ENCODE results near the gene PODNL1.

The PODNL1 gene

DNA sequence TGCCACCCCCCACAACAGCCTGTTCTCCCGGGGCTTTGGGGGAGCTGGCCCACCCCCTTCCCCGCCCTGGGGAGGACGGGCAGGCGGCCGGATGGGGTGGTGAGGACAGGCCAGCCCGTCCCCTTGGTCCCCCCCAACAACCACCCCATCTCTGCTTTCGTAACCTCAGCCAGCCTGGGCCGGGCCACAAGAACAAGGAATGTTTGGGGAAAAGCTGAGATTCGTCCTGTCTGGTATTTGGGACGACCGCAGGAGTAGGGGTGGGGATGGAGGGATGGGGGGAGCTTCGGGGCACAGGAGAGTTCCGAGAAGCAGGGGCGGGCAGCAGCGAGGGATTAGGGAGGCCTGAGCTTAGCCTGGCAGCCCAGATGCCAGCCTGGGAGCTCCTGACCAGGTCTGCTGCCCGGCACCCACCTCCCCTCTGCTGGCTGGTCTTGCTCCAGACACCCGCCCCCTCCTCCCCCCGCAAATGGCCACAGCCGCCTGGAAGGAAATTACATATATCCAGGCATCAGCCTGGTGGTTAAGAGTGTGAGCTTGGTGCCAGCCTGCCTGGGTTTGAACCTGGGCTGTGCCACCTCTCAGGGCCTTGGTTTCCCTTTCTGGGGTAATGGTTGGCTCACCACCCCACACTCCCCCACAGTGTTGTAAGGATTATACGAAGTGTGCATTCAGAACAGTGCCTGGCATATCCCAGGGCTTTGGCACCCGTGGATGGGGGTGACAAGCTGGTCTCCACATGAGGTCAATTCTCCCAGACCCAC lies at the start of gene PODNL1:
Gene PODNL1 (minus strand): TSS at position 117 of the 764 bp plus-strand sequence. CDS start 236 bp downstream, outside the sequence.
- no peak for TF ChIP-seq EZH2phosphoT487 (IDR thresholded peaks at IDR 0.05; ENCODE audit: borderline replicate concordance, low read length)
- TF ChIP-seq, protein P1, sequence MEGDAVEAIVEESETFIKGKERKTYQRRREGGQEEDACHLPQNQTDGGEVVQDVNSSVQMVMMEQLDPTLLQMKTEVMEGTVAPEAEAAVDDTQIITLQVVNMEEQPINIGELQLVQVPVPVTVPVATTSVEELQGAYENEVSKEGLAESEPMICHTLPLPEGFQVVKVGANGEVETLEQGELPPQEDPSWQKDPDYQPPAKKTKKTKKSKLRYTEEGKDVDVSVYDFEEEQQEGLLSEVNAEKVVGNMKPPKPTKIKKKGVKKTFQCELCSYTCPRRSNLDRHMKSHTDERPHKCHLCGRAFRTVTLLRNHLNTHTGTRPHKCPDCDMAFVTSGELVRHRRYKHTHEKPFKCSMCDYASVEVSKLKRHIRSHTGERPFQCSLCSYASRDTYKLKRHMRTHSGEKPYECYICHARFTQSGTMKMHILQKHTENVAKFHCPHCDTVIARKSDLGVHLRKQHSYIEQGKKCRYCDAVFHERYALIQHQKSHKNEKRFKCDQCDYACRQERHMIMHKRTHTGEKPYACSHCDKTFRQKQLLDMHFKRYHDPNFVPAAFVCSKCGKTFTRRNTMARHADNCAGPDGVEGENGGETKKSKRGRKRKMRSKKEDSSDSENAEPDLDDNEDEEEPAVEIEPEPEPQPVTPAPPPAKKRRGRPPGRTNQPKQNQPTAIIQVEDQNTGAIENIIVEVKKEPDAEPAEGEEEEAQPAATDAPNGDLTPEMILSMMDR (IDR thresholded peaks at IDR 0.05; ENCODE audit: low read depth, low read length, poor library complexity, severe bottlenecking) = no peak
- Histone ChIP-seq H3K9me3 (ENCODE audit: control insufficient read depth, insufficient read depth, low read length) (peaks cover 5% of the 10 kb centered on the region; the same call in 1 of the 2 replicates), H3F3A (ENCODE audit: control insufficient read depth, insufficient read depth) (no peaks in the 10 kb centered on the region), H3K36me3 (ENCODE audit: control insufficient read depth, low read length) (no peaks in the 10 kb centered on the region), H3K4me2 (ENCODE audit: low read length) (no peak within 1 kb of the TSS), H3K79me2 (ENCODE audit: control insufficient read depth, low read length) (no peaks in the 10 kb centered on the region), H4K20me1 (ENCODE audit: control insufficient read depth, insufficient read depth, low read depth, low read length) (no peaks in the 10 kb centered on the region), H3K4me3 (ENCODE audit: low read length) (no peak within 1 kb of the TSS), H3K9me2 (replicated peaks; ENCODE audit: control insufficient read depth, low read length) (no peaks in the 10 kb centered on the region), H3K27me3 (ENCODE audit: control insufficient read depth, low read length) (peaks cover 3% of the 10 kb centered on the region; the same call in 1 of the 2 replicates), H3K27ac (ENCODE audit: low read depth, low read length) (no peak within 1 kb of the TSS), H3K4me1 (ENCODE audit: control insufficient read depth, low read length) (no peaks in the 10 kb centered on the region)

DNA sequence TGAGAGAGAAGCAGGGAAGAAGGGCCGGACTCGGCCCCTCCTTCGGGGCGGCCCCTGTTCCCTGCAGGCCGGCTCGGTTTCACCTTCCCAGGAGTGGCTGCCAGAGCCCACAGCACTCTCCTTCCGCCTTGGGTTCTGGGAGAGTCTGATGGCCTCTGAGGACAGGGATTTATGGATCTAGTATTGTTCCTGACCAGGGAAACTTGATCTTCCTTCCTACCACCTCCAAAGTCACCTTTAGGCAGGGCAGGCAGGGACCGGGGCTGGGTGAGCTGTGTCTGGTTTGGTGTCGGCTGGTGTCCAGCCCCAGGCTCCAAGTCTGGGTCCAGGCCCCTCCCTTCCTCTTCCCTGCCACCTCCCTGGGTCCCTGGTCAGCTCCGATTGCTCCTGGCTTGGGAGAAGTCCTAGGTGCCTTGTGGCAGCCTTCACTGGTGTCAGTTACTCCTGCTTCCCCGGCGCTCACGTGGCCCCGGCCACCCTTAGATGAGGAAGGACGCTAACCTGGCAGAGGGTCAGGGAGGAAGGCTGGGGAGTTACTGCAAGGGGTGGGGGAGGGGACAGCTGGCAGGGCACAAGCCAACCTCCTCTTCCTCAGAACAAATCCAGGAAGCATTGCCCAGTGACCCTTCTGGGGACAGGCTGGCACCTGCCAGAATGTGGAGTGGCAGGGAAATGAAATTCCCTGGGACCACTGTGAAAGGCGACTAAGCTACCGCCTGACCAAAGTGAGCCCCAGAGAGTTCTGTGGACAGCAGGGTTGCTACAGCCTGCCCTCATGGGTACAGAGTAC lies 49.1 kb upstream of the PODNL1 start:
- Histone ChIP-seq H3K4me3 (ENCODE audit: low read length) (peak overlapping the region; percentile 58), H3K4me1 (ENCODE audit: control insufficient read depth, low read length) (peaks cover 63% of the 10 kb centered on the region), H3K27me3 (ENCODE audit: control insufficient read depth, low read length) (no peaks in the 10 kb centered on the region), H4K20me1 (ENCODE audit: control insufficient read depth, insufficient read depth, low read depth, low read length) (no peaks in the 10 kb centered on the region), H3K27ac (ENCODE audit: low read depth, low read length) (peak overlapping the region; percentile 85), H3K4me2 (ENCODE audit: low read length) (peak overlapping the region; percentile 85), H3K9me2 (replicated peaks; ENCODE audit: control insufficient read depth, low read length) (no peaks in the 10 kb centered on the region), H3F3A (ENCODE audit: control insufficient read depth, insufficient read depth) (peaks cover 23% of the 10 kb centered on the region), H3K9me3 (ENCODE audit: control insufficient read depth, insufficient read depth, low read length) (no peaks in the 10 kb centered on the region), H3K36me3 (ENCODE audit: control insufficient read depth, low read length) (peaks cover 20% of the 10 kb centered on the region), H3K79me2 (ENCODE audit: control insufficient read depth, low read length) (peaks cover 7% of the 10 kb centered on the region; the same call in 1 of the 2 replicates)
- TF ChIP-seq, protein P1 (IDR thresholded peaks at IDR 0.05; ENCODE audit: low read depth, low read length, poor library complexity, severe bottlenecking) = no peak
- TF ChIP-seq EZH2phosphoT487 (IDR thresholded peaks at IDR 0.05; ENCODE audit: borderline replicate concordance, low read length) = no peak

- TF ChIP-seq, protein P1 (IDR thresholded peaks at IDR 0.05; ENCODE audit: low read depth, low read length, poor library complexity, severe bottlenecking) = no peak
- TF ChIP-seq EZH2phosphoT487 (IDR thresholded peaks at IDR 0.05; ENCODE audit: borderline replicate concordance, low read length) = no peak
- Histone ChIP-seq H3K36me3 (ENCODE audit: control insufficient read depth, low read length) (peaks cover 20% of the 10 kb centered on the region), H3K9me3 (ENCODE audit: control insufficient read depth, insufficient read depth, low read length) (no peaks in the 10 kb centered on the region), H4K20me1 (ENCODE audit: control insufficient read depth, insufficient read depth, low read depth, low read length) (no peaks in the 10 kb centered on the region), H3K9me2 (replicated peaks; ENCODE audit: control insufficient read depth, low read length) (no peaks in the 10 kb centered on the region), H3K4me3 (ENCODE audit: low read length) (peak overlapping the region; percentile 68), H3F3A (ENCODE audit: control insufficient read depth, insufficient read depth) (peaks cover 23% of the 10 kb centered on the region), H3K4me2 (ENCODE audit: low read length) (peak overlapping the region; percentile 85), H3K79me2 (ENCODE audit: control insufficient read depth, low read length) (peaks cover 7% of the 10 kb centered on the region; the same call in 1 of the 2 replicates), H3K4me1 (ENCODE audit: control insufficient read depth, low read length) (peaks cover 72% of the 10 kb centered on the region), H3K27ac (ENCODE audit: low read depth, low read length) (peak overlapping the region; percentile 85), H3K27me3 (ENCODE audit: control insufficient read depth, low read length) (no peaks in the 10 kb centered on the region)
These were observed 48.2 kb upstream of the PODNL1 start for GRCh38 chr19:13986348-13986904.
